SK-N-SH (cell line): ENCODE measurements around the gene BRINP3.

Experiments
- CHD2 ChIP-seq: fragments of 150-350 bp; IDR thresholded peaks from 2 replicates; pipeline ENCODE4 v1.6.1; 2018; ENCODE audit warnings: low read length; ENCODE audit not compliant: partially characterized antibody
- CTCF ChIP-seq: fragments of 200-600 bp; sonication (generic); IDR thresholded peaks from 2 replicates; pipeline ENCODE4 v1.6.1; 2017; ENCODE audit warnings: antibody characterized with exemption, mild to moderate bottlenecking, moderate library complexity
- ELF1 ChIP-seq: IDR thresholded peaks from 2 replicates; pipeline ENCODE4 v1.4.0; 2012
- EP300 ChIP-seq, 2 experiments: IDR thresholded peaks; 2 replicates each; pipeline versions ENCODE4 v1.4.0 to v1.6.1; 2012; ENCODE audit warnings: borderline replicate concordance in 1 of 2, low read depth in 1 of 2, low read length in 1 of 2
- GABPA ChIP-seq: IDR thresholded peaks from 2 replicates; pipeline ENCODE4 v1.4.0; 2012; ENCODE audit warnings: low read depth, mild to moderate bottlenecking
- POLR2AphosphoS5 ChIP-seq: IDR thresholded peaks from 2 replicates; pipeline ENCODE4 v1.6.1; 2012; ENCODE audit warnings: low read depth, low read length
- RAD21 ChIP-seq: IDR thresholded peaks from 2 replicates; pipeline ENCODE4 v1.6.1; 2012; ENCODE audit warnings: mild to moderate bottlenecking, low read length
- TCF12 ChIP-seq: IDR thresholded peaks from 2 replicates; pipeline ENCODE4 v1.4.0; 2012

- TF ChIP-seq EP300 (IDR thresholded peaks at IDR 0.05; ENCODE audit: borderline replicate concordance in 1 of 2, low read depth in 1 of 2, low read length in 1 of 2) (no peak), CTCF (no peak), TCF12 (no peak), ELF1 (no peak), RAD21 (no peak), GABPA (no peak), POLR2AphosphoS5 (no peak), CHD2 (no peak)
Observed at GRCh38 chr1:190474650-190475211, 2.9 kb downstream of the BRINP3 start.
